Measurements from ENCODE around the gene LRRC26. TPM values are rescaled to one million over a fixed set of nuclear protein-coding genes. Genes with fewer than 3 reads are reported as not detected.

Gene LRRC26
- total RNA-seq, 1 experiment from 2014 or later: 2.4 TPM

- Histone ChIP-seq H3K4me1 (ENCODE audit: control insufficient read depth in 1 of 2, insufficient read depth in 2 of 2, low read length in 2 of 2) (peaks cover 16 to 24% of the 10 kb centered on the region in 2 experiments), H3K9me3 (ENCODE audit: control insufficient read depth in 1 of 2, insufficient read depth in 1 of 2, low read depth in 1 of 2, low read length in 2 of 2) (no peaks in the 10 kb centered on the region), H3K4me2 (ENCODE audit: low read length) (peak overlapping the region; percentile 53), H3K4me3 (replicated peaks in 1 of 2; ENCODE audit: low read depth in 1 of 2, low read length in 2 of 2) (no peak overlapping the region), H3K79me2 (ENCODE audit: insufficient read depth, low read length) (peaks cover 3% of the 10 kb centered on the region; the same call in 1 of the 2 replicates), H3K36me3 (ENCODE audit: control insufficient read depth in 1 of 2, insufficient read depth in 2 of 2, low read length in 2 of 2) (no peaks in the 10 kb centered on the region), H3K27me3 (ENCODE audit: insufficient read depth, low read length) (no peaks in the 10 kb centered on the region), H3K9me2 (ENCODE audit: insufficient read depth) (no peaks in the 10 kb centered on the region), H2AFZ (ENCODE audit: low read depth, low read length, poor library complexity, severe bottlenecking) (no peak overlapping the region), H3K9ac (ENCODE audit: low read length) (no peak overlapping the region), H4K20me1 (ENCODE audit: insufficient read depth) (no peaks in the 10 kb centered on the region), H3K27ac (ENCODE audit: low read depth, low read length) (no peak overlapping the region)
- BruUV-seq (replicated peaks): no TSS peak
- TF ChIP-seq CTCF (IDR thresholded peaks at IDR 0.05 in 2 of 3, conservative IDR thresholded peaks at IDR 0.05 in 1 of 3; ENCODE audit: borderline replicate concordance in 1 of 3, insufficient read depth in 1 of 3, low read depth in 2 of 3, low read length in 2 of 3) (no peak), CBX3 (IDR thresholded peaks at IDR 0.05; ENCODE audit: low read depth) (no peak), MAX (IDR thresholded peaks at IDR 0.05) (no peak), JUND (IDR thresholded peaks at IDR 0.05) (no peak), YY1 (IDR thresholded peaks at IDR 0.05; ENCODE audit: extremely low read depth, insufficient replicate concordance, low read depth, low read length) (no peak), SIN3A (IDR thresholded peaks at IDR 0.05; ENCODE audit: low read depth) (no peak), SP1 (IDR thresholded peaks at IDR 0.05; ENCODE audit: low read depth) (no peak), ELF1 (IDR thresholded peaks at IDR 0.05; ENCODE audit: borderline replicate concordance, low read depth) (no peak), TCF7L2 (IDR thresholded peaks at IDR 0.05; ENCODE audit: borderline replicate concordance, extremely low read depth, insufficient read depth, insufficient read length) (no peak)
- intact Hi-C loops (cut with micrococcal nuclease): no loop called here
- POLR2A ChIA-PET: interaction anchor here (0.7 to 1.5 kb wide), 3 partner anchors 10 to 29 kb away, joined by 3 to 7 read pairs (median 5); no protein-coding TSS in a partner anchor
- ATAC-seq (no peak), DNase-seq (ENCODE audit: low read depth, low spot score) (no peak)
- CTCF ChIA-PET: no interaction called here
- RAD21 ChIA-PET (ENCODE audit: low non-redundant PET in 1 of 2, low total read pairs in 2 of 2, uncharacterized antibody in 2 of 2, unreplicated experiment in 2 of 2): no interaction called here
Observed at GRCh38 chr9:137134191-137134590, 35.7 kb downstream of the LRRC26 start.

Data from HCT116 (cell line).